HCT116 (cell line): ENCODE measurements around the gene FBN1. TPM values are rescaled to one million over a fixed set of nuclear protein-coding genes. Genes with fewer than 3 reads are reported as not detected.

Source experiments
- ATAC-seq: fragments of 200-7000 bp; cut with Tn5 transposase; 2 replicates; pipeline ENCODE4 v1.9.1; 2020; ENCODE audit warnings: mild to moderate bottlenecking, moderate library complexity
- BruUV-seq: library from RNA; stranded (reverse); fragments of 400-500 nt; replicated peaks from 2 replicates; lab custom pipeline; 2021; lab: Mats Ljungman, UMichigan
- CTCF ChIA-PET: fragments of 300-600 bp; sonication (Branson Sonifier 250); formaldehyde crosslinking; loops from one replicate; lab custom pipeline; 2021; ENCODE audit warnings: antibody characterized with exemption; lab: Charles Lee
- POLR2A ChIA-PET: fragments of 300-600, 350-600 bp; sonication (Branson Sonifier 250); formaldehyde crosslinking; loops from one replicate; lab custom pipeline; 2021; ENCODE audit warnings: antibody characterized with exemption; lab: Charles Lee
- RAD21 ChIA-PET, 2 experiments: fragments of 300-600 bp; sonication (Branson Sonifier 250); formaldehyde crosslinking; loops; one replicate each; lab custom pipeline; 2023; ENCODE audit warnings: low total read pairs in 2 of 2; ENCODE audit not compliant: uncharacterized antibody in 2 of 2, unreplicated experiment in 2 of 2, low non-redundant PET in 1 of 2; lab: Charles Lee
- DNase-seq: peaks from one replicate; pipeline ENCODE4 v3.0.0-alpha.2; 2010; ENCODE audit warnings: low read depth, low spot score
- H2AFZ ChIP-seq: fragments of 200-600 bp; shearing (Covaris generic), sonication (generic); 2 replicates; pipeline ENCODE4 v1.6.1; 2017; ENCODE audit warnings: low read depth, mixed run types, mixed read lengths, antibody characterized with exemption, low read length; ENCODE audit not compliant: poor library complexity, severe bottlenecking
- H3K27ac ChIP-seq: 2 replicates; pipeline ENCODE4 v1.5.1; 2012; ENCODE audit warnings: low read depth, low read length
- H3K27me3 ChIP-seq: fragments of 200-600 bp; sonication (generic); 2 replicates; pipeline ENCODE4 v1.6.1; 2016; ENCODE audit warnings: mixed run types, low read length, mixed read lengths; ENCODE audit not compliant: insufficient read depth
- H3K36me3 ChIP-seq, 2 experiments: fragments of 200-500 bp in 1 of 2; fragments of 200-600 bp in 1 of 2; sonication (Bioruptor generic) in 1 of 2; sonication (generic) in 1 of 2; 2 replicates each; pipeline versions ENCODE4 v1.5.1 to v1.6.1; 2014 to 2016; ENCODE audit warnings: low read length in 2 of 2, inconsistent platforms in 1 of 2, mixed read lengths in 1 of 2, mixed run types in 1 of 2; ENCODE audit not compliant: insufficient read depth in 2 of 2, control insufficient read depth in 1 of 2
- H3K4me1 ChIP-seq, 2 experiments: fragments of 200-600 bp in 1 of 2; sonication (generic) in 1 of 2; 2 replicates each; pipeline versions ENCODE4 v1.5.1 to v1.6.1; 2012 to 2017; ENCODE audit warnings: low read length in 2 of 2, inconsistent platforms in 1 of 2, mild to moderate bottlenecking in 1 of 2, mixed read lengths in 1 of 2, mixed run types in 1 of 2, moderate library complexity in 1 of 2; ENCODE audit not compliant: insufficient read depth in 2 of 2, control insufficient read depth in 1 of 2
- H3K4me2 ChIP-seq: fragments of 200-600 bp; sonication (generic); 2 replicates; pipeline ENCODE4 v1.6.1; 2017; ENCODE audit warnings: mixed run types, low read length, mixed read lengths
- H3K4me3 ChIP-seq, 2 experiments: fragments of 200-600 bp in 1 of 2; sonication (generic) in 1 of 2; replicated peaks in 1 of 2; 2 replicates each; pipeline ENCODE4 v1.5.1; 2011 to 2016; ENCODE audit warnings: low read length in 2 of 2, control low read depth in 1 of 2, low read depth in 1 of 2, mild to moderate bottlenecking in 1 of 2, mixed read lengths in 1 of 2, mixed run types in 1 of 2
- H3K79me2 ChIP-seq: fragments of 200-600 bp; sonication (generic); 2 replicates; pipeline ENCODE4 v1.6.1; 2017; ENCODE audit warnings: mild to moderate bottlenecking, mixed run types, low read length, moderate library complexity, mixed read lengths; ENCODE audit not compliant: insufficient read depth
- H3K9ac ChIP-seq: fragments of 200-600 bp; sonication (generic); 2 replicates; pipeline ENCODE4 v1.6.1; 2016; ENCODE audit warnings: low read length, mixed read lengths
- H3K9me2 ChIP-seq: fragments of 200-600 bp; sonication (generic), shearing (Covaris generic); 2 replicates; pipeline ENCODE4 v1.6.1; 2017; ENCODE audit warnings: mixed run types, mild to moderate bottlenecking, moderate library complexity; ENCODE audit not compliant: insufficient read depth
- H3K9me3 ChIP-seq, 2 experiments: fragments of 200-500 bp in 1 of 2; fragments of 200-600 bp in 1 of 2; sonication (Bioruptor generic) in 1 of 2; sonication (generic) in 1 of 2; 2 replicates each; pipeline ENCODE4 v1.6.1; 2014 to 2017; ENCODE audit warnings: low read length in 2 of 2, mixed read lengths in 2 of 2, inconsistent platforms in 1 of 2, low read depth in 1 of 2, mild to moderate bottlenecking in 1 of 2, mixed run types in 1 of 2, moderate library complexity in 1 of 2; ENCODE audit not compliant: control insufficient read depth in 1 of 2, insufficient read depth in 1 of 2
- H4K20me1 ChIP-seq: fragments of 200-600 bp; sonication (generic), shearing (Covaris generic); 2 replicates; pipeline ENCODE4 v1.6.1; 2017; ENCODE audit warnings: mixed run types, mild to moderate bottlenecking, moderate library complexity; ENCODE audit not compliant: insufficient read depth
- CBX3 ChIP-seq: IDR thresholded peaks from 2 replicates; pipeline ENCODE4 v1.6.1; 2012; ENCODE audit warnings: low read depth
- CTCF ChIP-seq, 3 experiments: fragments of 200-600 bp in 1 of 3; sonication (generic) in 1 of 3; IDR thresholded peaks in 2 of 3; conservative IDR thresholded peaks in 1 of 3; 2 replicates each; pipeline ENCODE4 v1.5.1; 2012 to 2017; ENCODE audit warnings: low read depth in 2 of 3, low read length in 2 of 3, antibody characterized with exemption in 1 of 3, borderline replicate concordance in 1 of 3, control low read depth in 1 of 3, mild to moderate bottlenecking in 1 of 3, mixed read lengths in 1 of 3, mixed run types in 1 of 3, moderate library complexity in 1 of 3; ENCODE audit not compliant: insufficient read depth in 1 of 3
- EGR1 ChIP-seq: IDR thresholded peaks from 2 replicates; pipeline ENCODE4 v1.6.1; 2012; ENCODE audit warnings: low read depth
- ELF1 ChIP-seq: IDR thresholded peaks from 2 replicates; pipeline ENCODE4 v1.6.1; 2012; ENCODE audit warnings: low read depth, borderline replicate concordance
- EZH2 ChIP-seq: fragments of 200-600 bp; sonication (generic); IDR thresholded peaks from 2 replicates; pipeline ENCODE4 v1.6.1; 2017; ENCODE audit warnings: antibody characterized with exemption, mixed run types
- EZH2phosphoT487 ChIP-seq: fragments of 200-600 bp; IDR thresholded peaks from 2 replicates; pipeline ENCODE4 v1.6.1; 2018; ENCODE audit warnings: antibody characterized with exemption, borderline replicate concordance
- FOSL1 ChIP-seq: IDR thresholded peaks from 2 replicates; pipeline ENCODE4 v1.6.1; 2012; ENCODE audit warnings: low read depth
- JUND ChIP-seq: IDR thresholded peaks from 2 replicates; pipeline ENCODE4 v1.6.1; 2012
- MAX ChIP-seq: IDR thresholded peaks from 2 replicates; pipeline ENCODE4 v1.6.1; 2012
- SIN3A ChIP-seq: IDR thresholded peaks from 2 replicates; pipeline ENCODE4 v1.6.1; 2012; ENCODE audit warnings: low read depth
- TCF7L2 ChIP-seq: IDR thresholded peaks from 2 replicates; pipeline ENCODE4 v1.7.0; 2011; ENCODE audit warnings: borderline replicate concordance, inconsistent platforms; ENCODE audit not compliant: insufficient read depth, insufficient read length; ENCODE audit errors: extremely low read depth
- YY1 ChIP-seq: IDR thresholded peaks from 2 replicates; pipeline ENCODE4 v1.6.1; 2011; ENCODE audit warnings: low read length, low read depth, moderate library complexity, mild to moderate bottlenecking; ENCODE audit not compliant: insufficient replicate concordance; ENCODE audit errors: extremely low read depth
- ZFX ChIP-seq: fragments of 450-650 bp; IDR thresholded peaks from 2 replicates; pipeline ENCODE4 v1.6.1; 2017
- ZNF274 ChIP-seq: fragments of 200-500 bp; sonication (Bioruptor generic); IDR thresholded peaks from 2 replicates; pipeline ENCODE4 v1.6.1; 2014; ENCODE audit warnings: mild to moderate bottlenecking, low read depth, low read length, inconsistent platforms
- intact Hi-C: fragments of 100-400 bp; cut with micrococcal nuclease; formaldehyde crosslinking; loops from 2 replicates; pipeline ENCODE4 v1.10.0; 2022
- total RNA-seq: library from RNA; stranded (reverse); gene quantifications from one replicate; pipeline ENCODE4 v1.2.1, GENCODE V29; 2021; ENCODE audit not compliant: unreplicated experiment
- TF ChIP-seq, protein P1 (sequence below): IDR thresholded peaks from 2 replicates; pipeline ENCODE4 v1.6.1; 2011; ENCODE audit warnings: mild to moderate bottlenecking, low read length, moderate library complexity; ENCODE audit not compliant: insufficient replicate concordance; ENCODE audit errors: extremely low read depth

FBN1 gene
- total RNA-seq, 1 experiment from 2014 or later = 1.7 TPM

- H3K9me3 ChIP-seq = no peaks in the 10 kb centered on the region
- H3K4me1 ChIP-seq = no peaks in the 10 kb centered on the region
- no TSS peak for BruUV-seq
Observed at GRCh38 chr15:48572823-48573222, 72.7 kb downstream of the FBN1 start.

GRCh38 chr15:48571510-48571909 lies 74.0 kb downstream of the FBN1 start:
- Histone ChIP-seq H3K9ac (no peak overlapping the region), H3K9me2 (no peaks in the 10 kb centered on the region), H3K36me3 (no peaks in the 10 kb centered on the region), H2AFZ (no peak overlapping the region), H3K27ac (no peak overlapping the region), H3K27me3 (no peaks in the 10 kb centered on the region), H3K4me1 (no peaks in the 10 kb centered on the region), H3K4me2 (no peak overlapping the region), H3K9me3 (no peaks in the 10 kb centered on the region), H4K20me1 (no peaks in the 10 kb centered on the region), H3K79me2 (no peaks in the 10 kb centered on the region), H3K4me3 (no peak overlapping the region)
- RAD21 ChIA-PET = no interaction called here
- ATAC-seq (no peak), DNase-seq (no peak)
- BruUV-seq = no TSS peak
- CTCF ChIA-PET = no interaction called here
- POLR2A ChIA-PET = no interaction called here
- intact Hi-C loops = no loop called here
- TF ChIP-seq MAX (no peak), CTCF (IDR thresholded peaks at IDR 0.05 in 2 of 3, conservative IDR thresholded peaks at IDR 0.05 in 1 of 3; ENCODE audit: borderline replicate concordance in 1 of 3, insufficient read depth in 1 of 3, low read depth in 2 of 3, low read length in 2 of 3) (no peak), FOSL1 (no peak), TCF7L2 (no peak), YY1 (no peak), EZH2 (no peak), EZH2phosphoT487 (no peak), CBX3 (no peak)
- TF ChIP-seq, protein P1, sequence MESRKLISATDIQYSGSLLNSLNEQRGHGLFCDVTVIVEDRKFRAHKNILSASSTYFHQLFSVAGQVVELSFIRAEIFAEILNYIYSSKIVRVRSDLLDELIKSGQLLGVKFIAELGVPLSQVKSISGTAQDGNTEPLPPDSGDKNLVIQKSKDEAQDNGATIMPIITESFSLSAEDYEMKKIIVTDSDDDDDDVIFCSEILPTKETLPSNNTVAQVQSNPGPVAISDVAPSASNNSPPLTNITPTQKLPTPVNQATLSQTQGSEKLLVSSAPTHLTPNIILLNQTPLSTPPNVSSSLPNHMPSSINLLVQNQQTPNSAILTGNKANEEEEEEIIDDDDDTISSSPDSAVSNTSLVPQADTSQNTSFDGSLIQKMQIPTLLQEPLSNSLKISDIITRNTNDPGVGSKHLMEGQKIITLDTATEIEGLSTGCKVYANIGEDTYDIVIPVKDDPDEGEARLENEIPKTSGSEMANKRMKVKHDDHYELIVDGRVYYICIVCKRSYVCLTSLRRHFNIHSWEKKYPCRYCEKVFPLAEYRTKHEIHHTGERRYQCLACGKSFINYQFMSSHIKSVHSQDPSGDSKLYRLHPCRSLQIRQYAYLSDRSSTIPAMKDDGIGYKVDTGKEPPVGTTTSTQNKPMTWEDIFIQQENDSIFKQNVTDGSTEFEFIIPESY = no peak

More at GRCh38 chr15:48572823-48573222, 72.7 kb downstream of the FBN1 start:
- H4K20me1 ChIP-seq = no peaks in the 10 kb centered on the region
- ATAC-seq = no peak
- TF ChIP-seq YY1 = no peak
- no peak for TF ChIP-seq JUND
- no peak for TF ChIP-seq SIN3A
- TF ChIP-seq ZNF274 = no peak
- TF ChIP-seq EGR1 = no peak
- TF ChIP-seq ZFX = no peak
- TF ChIP-seq ELF1 = no peak
- no peaks in the 10 kb centered on the region for H3K79me2 ChIP-seq
- H3K27ac ChIP-seq = no peak overlapping the region
- H3K36me3 ChIP-seq = no peaks in the 10 kb centered on the region
- ChIA-PET POLR2A (no interaction called here), RAD21 (no interaction called here), CTCF (no interaction called here)
- H3K27me3 ChIP-seq = no peaks in the 10 kb centered on the region
- no peak overlapping the region for H2AFZ ChIP-seq
- H3K9me2 ChIP-seq = no peaks in the 10 kb centered on the region
- no peak overlapping the region for H3K4me3 ChIP-seq
- H3K9ac ChIP-seq = no peak overlapping the region
- intact Hi-C loops = no loop called here
- H3K4me2 ChIP-seq = no peak overlapping the region
- DNase-seq = no peak
